GM12891 (cell line): ENCODE data around the gene B4GALT5.

ENCODE experiments used
- DNase-seq: peaks from one replicate; pipeline ENCODE4 v3.0.0; 2011; ENCODE audit warnings: low spot score; ENCODE audit not compliant: insufficient read length
- FAIRE-seq: peaks from 2 replicates; lab custom pipeline; 2011; peaks lifted over from hg19 to GRCh38; lab: Jason Lieb, UNC
- PAX5 ChIP-seq: IDR thresholded peaks from 2 replicates; pipeline ENCODE4 v1.6.1; 2011; ENCODE audit warnings: low read length, moderate library complexity, mild to moderate bottlenecking; ENCODE audit not compliant: insufficient read depth, severe bottlenecking
- POLR2A ChIP-seq: IDR thresholded peaks from 2 replicates; pipeline ENCODE4 v1.6.1; 2011; ENCODE audit warnings: low read depth, low read length, control low read depth
- POLR2AphosphoS5 ChIP-seq: IDR thresholded peaks from 2 replicates; pipeline ENCODE4 v1.6.1; 2011; ENCODE audit warnings: low read depth, low read length, control low read depth
- POU2F2 ChIP-seq: IDR thresholded peaks from 2 replicates; pipeline ENCODE4 v1.6.1; 2011; ENCODE audit warnings: low read depth, mild to moderate bottlenecking, control low read depth, low read length, moderate library complexity
- SPI1 ChIP-seq: IDR thresholded peaks from 2 replicates; pipeline ENCODE4 v1.6.1; 2011; ENCODE audit warnings: low read depth, low read length, control low read depth
- TAF1 ChIP-seq: IDR thresholded peaks from 2 replicates; pipeline ENCODE4 v1.6.1; 2011; ENCODE audit warnings: low read depth, low read length, control low read depth

Gene B4GALT5

GRCh38 chr20:49691818-49692568 is 21.7 kb downstream of the B4GALT5 start:
- FAIRE-seq (no peak), DNase-seq (no peak)
- TF ChIP-seq PAX5 (no peak), TAF1 (no peak), POLR2AphosphoS5 (no peak), POLR2A (no peak), POU2F2 (no peak), SPI1 (no peak)

- DNase-seq (no peak), FAIRE-seq (no peak)
- TF ChIP-seq POU2F2 (no peak), TAF1 (no peak), POLR2AphosphoS5 (no peak), SPI1 (no peak), PAX5 (no peak), POLR2A (no peak)
These were observed 22.6 kb downstream of the B4GALT5 start for GRCh38 chr20:49690899-49691620.

- no peak for DNase-seq
- FAIRE-seq, result no peak
- TF ChIP-seq TAF1, result no peak
- peak; percentile 44; the same call in 1 of the 2 replicates for TF ChIP-seq POU2F2
These were observed 25.8 kb downstream of the B4GALT5 start for GRCh38 chr20:49687595-49688567.

- DNase-seq (no peak), FAIRE-seq (no peak)
- no peak for TF ChIP-seq POU2F2
- TF ChIP-seq POLR2AphosphoS5, result no peak
These were observed 27.9 kb downstream of the B4GALT5 start for GRCh38 chr20:49685809-49686208.

GRCh38 chr20:49685161-49685601 is 28.5 kb downstream of the B4GALT5 start:
- no peak for TF ChIP-seq TAF1
- TF ChIP-seq PAX5, result no peak
- no peak for TF ChIP-seq POLR2AphosphoS5
- no peak for TF ChIP-seq POLR2A
- no peak for TF ChIP-seq SPI1
- no peak for TF ChIP-seq POU2F2

GRCh38 chr20:49684335-49684997 is 29.2 kb downstream of the B4GALT5 start:
- TF ChIP-seq POU2F2 (no peak), POLR2A (no peak), PAX5 (no peak), SPI1 (no peak), TAF1 (no peak), POLR2AphosphoS5 (no peak)
- FAIRE-seq (no peak), DNase-seq (no peak)

More at GRCh38 chr20:49685161-49685601, 28.5 kb downstream of the B4GALT5 start:
- DNase-seq (no peak), FAIRE-seq (peak; percentile 59)

GRCh38 chr20:49682798-49683197 is 30.9 kb downstream of the B4GALT5 start:
- FAIRE-seq, result no peak

GRCh38 chr20:49682278-49682677 is 31.4 kb downstream of the B4GALT5 start:
- DNase-seq, result no peak
- no peak for TF ChIP-seq PAX5
- TF ChIP-seq POLR2AphosphoS5, result no peak
- TF ChIP-seq POLR2A, result no peak
- no peak for TF ChIP-seq TAF1
- no peak for TF ChIP-seq POU2F2
- TF ChIP-seq SPI1, result no peak
- no peak for FAIRE-seq

More at GRCh38 chr20:49682798-49683197, 30.9 kb downstream of the B4GALT5 start:
- DNase-seq, result no peak
- no peak for TF ChIP-seq POU2F2
- no peak for TF ChIP-seq POLR2AphosphoS5
- TF ChIP-seq POLR2A, result no peak
- TF ChIP-seq TAF1, result no peak
- no peak for TF ChIP-seq SPI1
- no peak for TF ChIP-seq PAX5

- FAIRE-seq (no peak), DNase-seq (no peak)
- no peak for TF ChIP-seq POLR2AphosphoS5
- no peak for TF ChIP-seq POU2F2
- TF ChIP-seq SPI1, result no peak
- TF ChIP-seq POLR2A, result no peak
- no peak for TF ChIP-seq PAX5
- TF ChIP-seq TAF1, result no peak
These were observed 31.8 kb downstream of the B4GALT5 start for GRCh38 chr20:49681850-49682216.
